ENCODE measurements around the gene DSG3. TPM values are rescaled to one million over a fixed set of nuclear protein-coding genes. Genes with fewer than 3 reads are reported as not detected.
"Not testable (repeated sequence)": the region's sequence is repeated elsewhere in the genome, so short reads cannot be mapped to it uniquely, and the experiment has no call there.

Gene DSG3
- total RNA-seq, 2 experiments from 2014 or later: not detected

- Mint-ChIP-seq H3K27me3 (peaks cover 2% of the 10 kb centered on the region), H3K4me3 (no peak overlapping the region), H3K36me3 (no peaks in the 10 kb centered on the region), H3K9me3 (no peaks in the 10 kb centered on the region), H3K27ac (no peak overlapping the region), H3K4me1 (ENCODE audit: low read depth) (no peaks in the 10 kb centered on the region)
- intact Hi-C loops (cut with micrococcal nuclease): no loop called here
- POLR2A ChIA-PET: no interaction called here
- CTCF ChIA-PET: no interaction called here
- no peak for DNase-seq
Observed at GRCh38 chr18:31483396-31483795, 35.9 kb downstream of the DSG3 start.

GRCh38 chr18:31484461-31484860 is 36.9 kb downstream of the DSG3 start:
- H3K27ac Mint-ChIP-seq: no peak overlapping the region
- no peaks in the 10 kb centered on the region for H3K36me3 Mint-ChIP-seq
- ChIA-PET CTCF (no interaction called here), POLR2A (no interaction called here)
- no peak overlapping the region for H3K4me3 Mint-ChIP-seq
- H3K9me3 Mint-ChIP-seq: no peaks in the 10 kb centered on the region
- no peaks in the 10 kb centered on the region for H3K4me1 Mint-ChIP-seq (ENCODE audit: low read depth)
- H3K27me3 Mint-ChIP-seq: peaks cover 4% of the 10 kb centered on the region
- intact Hi-C loops (cut with micrococcal nuclease): no loop called here
- DNase-seq: no peak

GRCh38 chr18:31486165-31486564 is 38.6 kb downstream of the DSG3 start:
- Mint-ChIP-seq H3K4me1 (ENCODE audit: low read depth) (no peaks in the 10 kb centered on the region), H3K27me3 (peaks cover 4% of the 10 kb centered on the region), H3K36me3 (no peaks in the 10 kb centered on the region), H3K4me3 (no peak overlapping the region), H3K27ac (no peak overlapping the region), H3K9me3 (no peaks in the 10 kb centered on the region)
- no peak for DNase-seq
- CTCF ChIA-PET: no interaction called here
- intact Hi-C loops (cut with micrococcal nuclease): no loop called here
- POLR2A ChIA-PET: no interaction called here

- peaks cover 4% of the 10 kb centered on the region for H3K27me3 Mint-ChIP-seq
- POLR2A ChIA-PET: no interaction called here
Observed at GRCh38 chr18:31487246-31488015, 39.9 kb downstream of the DSG3 start.

GRCh38 chr18:31489311-31489710 is 41.8 kb downstream of the DSG3 start:
- peaks cover 8% of the 10 kb centered on the region for H3K27me3 Mint-ChIP-seq
- no peaks in the 10 kb centered on the region for H3K36me3 Mint-ChIP-seq
- CTCF ChIA-PET: no interaction called here
- H3K9me3 Mint-ChIP-seq: no peaks in the 10 kb centered on the region
- intact Hi-C loops (cut with micrococcal nuclease): no loop called here
- POLR2A ChIA-PET: no interaction called here
- H3K4me3 Mint-ChIP-seq: no peak overlapping the region
- no peak overlapping the region for H3K27ac Mint-ChIP-seq
- no peaks in the 10 kb centered on the region for H3K4me1 Mint-ChIP-seq (ENCODE audit: low read depth)
- no peak for DNase-seq

More at GRCh38 chr18:31487246-31488015, 39.9 kb downstream of the DSG3 start:
- H3K4me3 Mint-ChIP-seq: no peak overlapping the region
- intact Hi-C loops (cut with micrococcal nuclease): no loop called here
- H3K9me3 Mint-ChIP-seq: no peaks in the 10 kb centered on the region
- CTCF ChIA-PET: no interaction called here
- no peak for DNase-seq
- no peaks in the 10 kb centered on the region for H3K4me1 Mint-ChIP-seq (ENCODE audit: low read depth)
- H3K27ac Mint-ChIP-seq: no peak overlapping the region
- no peaks in the 10 kb centered on the region for H3K36me3 Mint-ChIP-seq

GRCh38 chr18:31490387-31490786 is 42.8 kb downstream of the DSG3 start:
- H3K27me3 Mint-ChIP-seq: peaks cover 15% of the 10 kb centered on the region
- CTCF ChIA-PET: no interaction called here
- no peaks in the 10 kb centered on the region for H3K36me3 Mint-ChIP-seq
- intact Hi-C loops (cut with micrococcal nuclease): loop anchor here (10.0 kb wide), 1 partner anchor 194 kb away; the partner anchor contains the start of gene B4GALT6
- no peaks in the 10 kb centered on the region for H3K9me3 Mint-ChIP-seq
- no peak for DNase-seq
- H3K27ac Mint-ChIP-seq: no peak overlapping the region
- H3K4me1 Mint-ChIP-seq (ENCODE audit: low read depth): no peaks in the 10 kb centered on the region
- no peak overlapping the region for H3K4me3 Mint-ChIP-seq
- POLR2A ChIA-PET: no interaction called here

- Mint-ChIP-seq H3K27me3 (peaks cover 19% of the 10 kb centered on the region), H3K27ac (no peak overlapping the region), H3K4me3 (no peak overlapping the region), H3K36me3 (no peaks in the 10 kb centered on the region), H3K9me3 (no peaks in the 10 kb centered on the region), H3K4me1 (ENCODE audit: low read depth) (no peaks in the 10 kb centered on the region)
- intact Hi-C loops (cut with micrococcal nuclease): loop anchor here (10.0 kb wide), 1 partner anchor 194 kb away; the partner anchor contains the start of gene B4GALT6
- ChIA-PET CTCF (no interaction called here), POLR2A (no interaction called here)
- no peak for DNase-seq
Observed at GRCh38 chr18:31490833-31491232, 43.3 kb downstream of the DSG3 start.

GRCh38 chr18:31491586-31491985 is 44.0 kb downstream of the DSG3 start:
- H3K9me3 Mint-ChIP-seq: no peaks in the 10 kb centered on the region
- ChIA-PET POLR2A (no interaction called here), CTCF (no interaction called here)
- no peak for DNase-seq
- no peak overlapping the region for H3K27ac Mint-ChIP-seq
- intact Hi-C loops (cut with micrococcal nuclease): loop anchor here (10.0 kb wide), 1 partner anchor 193 kb away; the partner anchor contains the start of gene B4GALT6
- peaks cover 24% of the 10 kb centered on the region for H3K27me3 Mint-ChIP-seq
- no peaks in the 10 kb centered on the region for H3K36me3 Mint-ChIP-seq
- no peak overlapping the region for H3K4me3 Mint-ChIP-seq
- H3K4me1 Mint-ChIP-seq (ENCODE audit: low read depth): no peaks in the 10 kb centered on the region

- DNase-seq: no peak
- H3K4me1 Mint-ChIP-seq (ENCODE audit: low read depth): no peaks in the 10 kb centered on the region
- intact Hi-C loops (cut with micrococcal nuclease): loop anchor here (10.0 kb wide), 1 partner anchor 192 kb away; the partner anchor contains the start of gene B4GALT6
- no peak overlapping the region for H3K27ac Mint-ChIP-seq
- H3K4me3 Mint-ChIP-seq: no peak overlapping the region
- CTCF ChIA-PET: no interaction called here
- no peaks in the 10 kb centered on the region for H3K9me3 Mint-ChIP-seq
- H3K36me3 Mint-ChIP-seq: no peaks in the 10 kb centered on the region
- POLR2A ChIA-PET: no interaction called here
- peaks cover 30% of the 10 kb centered on the region for H3K27me3 Mint-ChIP-seq
Observed at GRCh38 chr18:31492671-31493070, 45.1 kb downstream of the DSG3 start.

- ChIA-PET POLR2A (no interaction called here), CTCF (no interaction called here)
- no peak overlapping the region for H3K27ac Mint-ChIP-seq
- H3K4me3 Mint-ChIP-seq: no peak overlapping the region
- no peaks in the 10 kb centered on the region for H3K36me3 Mint-ChIP-seq
- H3K27me3 Mint-ChIP-seq: peaks cover 30% of the 10 kb centered on the region
- no peaks in the 10 kb centered on the region for H3K4me1 Mint-ChIP-seq (ENCODE audit: low read depth)
- DNase-seq: no peak
- intact Hi-C loops (cut with micrococcal nuclease): loop anchor here (10.0 kb wide), 1 partner anchor 192 kb away; the partner anchor contains the start of gene B4GALT6
- H3K9me3 Mint-ChIP-seq: no peaks in the 10 kb centered on the region
Observed at GRCh38 chr18:31493171-31493570, 45.6 kb downstream of the DSG3 start.

- ChIA-PET POLR2A (no interaction called here), CTCF (no interaction called here)
- no peak for DNase-seq
- Mint-ChIP-seq H3K36me3 (no peaks in the 10 kb centered on the region), H3K4me1 (ENCODE audit: low read depth) (peaks cover 3% of the 10 kb centered on the region), H3K27me3 (peaks cover 34% of the 10 kb centered on the region), H3K4me3 (no peak overlapping the region), H3K27ac (no peak overlapping the region), H3K9me3 (no peaks in the 10 kb centered on the region)
- intact Hi-C loops (cut with micrococcal nuclease): loop anchor here (10.0 kb wide), 1 partner anchor 191 kb away; the partner anchor contains the start of gene B4GALT6
Observed at GRCh38 chr18:31493941-31494340, 46.4 kb downstream of the DSG3 start.

- POLR2A ChIA-PET; CTCF ChIA-PET; DNase-seq; H3K9me3 Mint-ChIP-seq; H3K27ac Mint-ChIP-seq; H3K36me3 Mint-ChIP-seq; H3K4me3 Mint-ChIP-seq; H3K4me1 Mint-ChIP-seq (ENCODE audit: low read depth): not testable (repeated sequence)
- intact Hi-C loops (cut with micrococcal nuclease): loop anchor here (10.0 kb wide), 1 partner anchor 190 kb away; the partner anchor contains the start of gene B4GALT6
- H3K27me3 Mint-ChIP-seq: peaks cover 38% of the 10 kb centered on the region
Observed at GRCh38 chr18:31494705-31495244, 47.2 kb downstream of the DSG3 start.

- Mint-ChIP-seq H3K36me3 (no peaks in the 10 kb centered on the region), H3K4me1 (ENCODE audit: low read depth) (peaks cover 4% of the 10 kb centered on the region), H3K9me3 (no peaks in the 10 kb centered on the region), H3K27ac (no peak overlapping the region), H3K27me3 (peaks cover 48% of the 10 kb centered on the region), H3K4me3 (no peak overlapping the region)
- intact Hi-C loops (cut with micrococcal nuclease): loop anchor here (10.0 kb wide), 1 partner anchor 187 kb away; the partner anchor contains the start of gene B4GALT6
- POLR2A ChIA-PET: no interaction called here
- CTCF ChIA-PET: no interaction called here
- no peak for DNase-seq
Observed at GRCh38 chr18:31497404-31497835, 49.9 kb downstream of the DSG3 start.
